Stimulated activated CD8-positive, alpha-beta memory T cell treated with anti-CD3 and anti-CD28 coated beads, Interleukin-4, amount 100 ng/mL, for 1 hour (primary cell): ENCODE measurements around the gene KCNH1.

Experiments used
- DNase-seq, 2 donors: peaks; one replicate each; pipeline ENCODE4 v3.0.0-alpha.2; 2020; ENCODE audit warnings: low read depth in 2 of 2, low spot score in 1 of 2

KCNH1 gene

DNA sequence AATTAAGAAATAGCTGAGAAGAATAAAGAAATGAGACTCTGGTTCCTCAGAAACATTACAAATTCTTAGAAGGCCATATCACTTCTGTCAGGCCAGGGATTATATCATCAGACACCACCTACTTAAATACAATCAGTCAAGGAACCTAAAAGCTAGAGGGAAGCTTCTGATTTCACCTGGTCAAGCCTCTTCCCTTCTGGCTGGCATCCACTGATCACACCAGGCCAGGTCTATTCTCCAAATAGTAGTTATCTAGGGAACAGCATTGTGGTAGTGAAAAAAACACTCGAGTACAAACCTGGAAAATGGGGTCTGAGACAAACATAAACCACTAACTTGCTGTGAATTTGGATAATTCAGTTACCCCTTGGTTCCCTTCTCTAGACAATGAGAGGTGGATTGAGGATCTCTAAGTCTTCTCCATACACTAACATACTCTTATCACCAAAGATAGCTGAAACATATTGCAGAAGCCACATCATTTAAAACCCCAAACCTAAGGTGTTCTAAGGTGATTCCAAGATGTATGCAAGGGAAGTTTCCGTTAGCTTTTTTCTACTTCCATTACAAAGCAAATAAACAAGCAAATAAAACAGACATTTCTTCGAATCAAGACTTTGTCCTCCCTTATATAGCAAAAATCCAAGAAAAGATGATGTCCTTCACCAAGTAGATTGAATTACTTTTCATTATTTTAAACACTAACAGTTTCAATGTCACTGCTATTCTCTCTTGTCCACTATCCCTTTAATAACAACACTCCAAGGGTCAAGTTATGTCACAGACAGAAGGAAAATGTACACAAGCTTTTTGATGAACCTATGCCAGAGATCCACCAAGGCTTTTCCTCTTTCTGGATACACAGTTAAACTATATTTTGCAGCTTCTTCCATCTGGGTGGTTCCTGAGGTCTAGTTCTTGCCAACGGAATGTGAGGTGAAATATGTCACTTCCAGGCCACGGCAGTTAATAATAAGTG, 212.9 kb downstream of the KCNH1 start:
- DNase-seq: no peak

DNA sequence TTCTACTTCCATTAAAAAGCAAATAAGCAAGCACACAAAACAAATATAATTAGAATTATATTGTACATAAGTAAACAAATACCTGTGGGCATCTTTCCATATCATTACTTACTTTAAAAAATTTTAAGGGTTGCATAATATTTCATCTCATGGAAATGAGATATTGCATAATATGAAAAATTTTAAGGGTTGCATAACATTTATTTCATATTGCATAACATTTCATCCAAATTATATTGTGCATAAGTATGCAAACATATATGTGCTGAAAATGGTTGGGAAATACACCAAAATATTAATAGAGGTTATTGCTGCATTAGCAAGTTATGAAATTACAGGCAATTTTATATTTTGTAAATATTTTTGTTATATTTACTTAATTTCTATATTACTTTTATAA, 213.7 kb downstream of the KCNH1 start:
- DNase-seq: no peak

DNA sequence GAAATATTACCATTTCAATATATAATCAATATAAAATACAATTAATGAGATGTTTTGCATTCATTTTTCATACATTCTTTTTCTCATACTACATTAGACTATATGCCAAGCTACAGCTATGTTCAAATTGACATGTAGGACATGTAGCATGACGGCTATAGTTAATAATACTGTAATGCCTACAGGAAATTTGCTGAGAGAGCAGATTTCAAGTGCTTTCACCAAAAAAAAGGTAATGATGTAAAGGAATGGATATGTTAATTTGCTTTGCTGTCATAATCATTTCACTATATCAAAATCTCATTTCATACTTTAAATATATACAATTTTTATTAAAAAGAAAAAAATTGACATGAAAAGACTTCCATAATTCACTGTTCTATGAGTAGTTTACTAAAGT, 215.1 kb downstream of the KCNH1 start:
- DNase-seq: no peak

DNA sequence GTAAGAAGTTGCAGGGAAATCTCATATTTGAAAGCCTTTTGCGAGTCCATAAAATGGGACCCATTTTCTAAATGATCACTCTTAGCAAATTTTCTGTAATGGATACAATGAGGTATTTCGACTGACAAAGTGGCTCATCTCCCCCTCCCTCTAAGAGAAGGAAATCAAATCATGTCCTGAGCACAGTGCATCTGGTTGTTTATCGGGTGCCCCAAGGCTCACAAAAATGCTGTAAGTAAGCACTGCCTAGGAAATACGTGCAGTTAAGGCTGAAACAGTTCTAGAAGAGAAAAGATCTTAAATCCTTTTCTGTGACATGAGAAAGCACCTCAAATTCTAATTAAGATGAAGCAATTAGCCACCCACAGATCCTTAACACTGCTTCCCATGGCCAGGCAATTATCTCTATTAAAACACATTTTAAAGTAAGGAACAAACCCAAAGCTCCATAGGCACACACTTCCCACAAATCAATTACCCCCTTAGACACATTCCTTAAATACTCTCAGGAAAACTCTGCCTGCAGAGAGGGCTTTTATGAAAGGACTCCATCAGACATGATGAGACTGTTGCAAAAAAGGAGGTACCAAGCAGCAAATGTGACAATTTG, 216.3 kb downstream of the KCNH1 start:
- no peak for DNase-seq

DNA sequence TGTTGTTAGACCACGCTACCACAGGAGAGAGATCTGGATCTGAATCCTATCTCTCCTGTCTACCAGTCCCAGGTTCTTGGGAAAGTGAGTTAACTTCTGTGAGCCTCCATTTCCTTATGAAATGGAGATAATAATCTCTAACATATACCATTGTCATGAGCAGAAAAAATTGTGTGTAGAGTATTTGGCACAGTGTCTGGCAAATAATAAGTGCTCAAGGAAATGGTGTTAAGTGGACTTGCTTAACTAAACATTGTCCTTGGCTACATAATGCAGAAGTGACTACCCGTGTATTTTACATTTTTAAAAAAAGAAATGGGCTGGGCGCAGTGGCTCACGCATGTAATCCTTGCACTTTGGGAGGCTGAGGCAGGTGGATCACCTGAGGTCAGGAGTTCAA, 217.4 kb downstream of the KCNH1 start:
- no peak for DNase-seq

DNA sequence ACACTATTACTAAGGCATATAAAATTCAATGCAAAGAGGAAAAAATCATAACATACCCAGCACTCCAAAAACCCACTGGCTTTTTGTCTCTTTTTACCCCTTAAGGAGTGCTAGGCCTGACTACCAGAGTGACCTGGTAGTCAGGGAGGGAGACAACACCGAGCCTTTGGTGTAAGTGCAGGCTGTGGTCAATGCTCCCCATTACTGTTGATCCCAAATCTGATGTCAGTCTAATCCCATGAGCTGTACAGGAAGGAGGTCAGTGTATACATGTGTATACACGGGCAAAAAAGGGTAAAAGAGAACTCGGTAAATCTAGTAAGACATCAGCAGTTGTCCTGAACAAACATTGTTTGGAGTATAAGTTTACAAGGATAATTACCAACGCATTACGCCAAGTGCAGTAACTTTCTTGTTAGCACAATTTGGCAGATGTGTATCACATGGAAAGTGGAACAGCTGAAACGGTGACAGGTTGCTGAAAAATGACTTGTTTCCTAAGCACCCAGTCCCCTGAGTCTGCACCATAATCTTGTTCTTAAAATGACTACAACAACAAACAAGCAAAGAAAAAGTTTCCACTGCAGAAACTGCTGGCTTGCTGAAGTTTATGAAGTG, 217.9 kb downstream of the KCNH1 start:
- no peak for DNase-seq

DNA sequence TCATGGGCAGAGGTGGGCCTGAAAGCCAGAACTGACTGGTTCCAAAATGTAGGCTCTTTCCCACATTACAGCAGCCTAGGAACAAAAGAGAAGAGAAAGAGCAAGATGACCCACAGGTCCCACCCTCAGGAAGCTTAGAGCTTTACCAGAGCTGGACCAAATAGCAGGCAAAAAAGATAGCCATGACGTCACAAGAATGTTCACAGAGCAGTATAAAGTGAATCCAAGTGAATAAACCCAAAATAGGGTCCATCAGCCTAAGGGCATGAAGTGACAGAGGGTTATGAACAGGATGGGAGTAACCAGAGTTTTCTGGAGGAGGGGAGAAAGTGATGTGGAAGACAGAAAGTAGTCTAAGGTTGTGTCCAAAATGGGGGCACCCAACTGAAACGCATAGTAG, 221.2 kb downstream of the KCNH1 start:
- DNase-seq: no peak

DNA sequence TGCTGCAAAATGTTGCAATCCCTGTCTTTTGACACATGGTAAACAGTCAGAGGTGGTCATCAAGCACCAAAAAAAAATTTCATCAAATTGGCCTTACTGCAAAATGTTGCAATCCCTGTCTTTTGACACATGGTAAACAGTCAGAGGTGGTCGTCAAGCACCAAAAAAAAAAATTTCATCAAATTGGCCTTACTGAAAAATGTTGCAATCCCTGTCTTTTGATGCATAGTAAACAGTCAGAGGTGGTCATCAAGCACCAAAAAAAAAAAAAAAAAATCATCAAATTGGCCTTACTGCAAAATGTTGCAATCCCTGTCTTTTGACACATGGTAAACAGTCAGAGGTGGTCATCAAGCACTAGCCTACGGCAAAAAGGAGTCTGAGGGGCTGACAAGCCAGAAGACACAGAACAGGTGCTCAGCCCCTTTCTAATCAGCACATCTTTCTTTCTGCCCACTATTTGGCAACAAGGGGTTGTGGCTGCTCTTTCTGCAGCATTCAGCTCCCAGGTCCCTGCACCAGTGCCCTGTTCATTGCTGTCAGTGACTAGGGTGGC, 223.8 kb downstream of the KCNH1 start:
- no peak for DNase-seq

DNA sequence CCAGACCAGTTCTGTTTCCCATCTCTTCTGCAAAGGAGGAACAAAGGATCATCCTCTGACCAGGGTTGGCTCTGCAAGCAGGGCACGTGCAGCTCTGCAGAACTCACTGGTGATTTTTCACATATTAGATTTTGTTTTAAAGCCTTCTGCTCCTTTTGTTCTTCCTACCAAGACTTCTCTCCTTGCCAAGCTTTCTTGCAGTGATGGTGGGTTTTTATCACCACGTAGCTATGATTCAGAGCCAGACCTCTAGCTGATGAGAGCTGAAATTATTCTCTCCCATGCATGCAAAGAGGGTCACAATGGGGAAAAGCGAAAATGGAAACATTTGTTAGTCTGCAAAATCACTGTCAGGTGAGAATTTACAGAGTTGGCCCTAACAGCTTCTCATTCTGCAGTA, 225.2 kb downstream of the KCNH1 start:
- no peak for DNase-seq

DNA sequence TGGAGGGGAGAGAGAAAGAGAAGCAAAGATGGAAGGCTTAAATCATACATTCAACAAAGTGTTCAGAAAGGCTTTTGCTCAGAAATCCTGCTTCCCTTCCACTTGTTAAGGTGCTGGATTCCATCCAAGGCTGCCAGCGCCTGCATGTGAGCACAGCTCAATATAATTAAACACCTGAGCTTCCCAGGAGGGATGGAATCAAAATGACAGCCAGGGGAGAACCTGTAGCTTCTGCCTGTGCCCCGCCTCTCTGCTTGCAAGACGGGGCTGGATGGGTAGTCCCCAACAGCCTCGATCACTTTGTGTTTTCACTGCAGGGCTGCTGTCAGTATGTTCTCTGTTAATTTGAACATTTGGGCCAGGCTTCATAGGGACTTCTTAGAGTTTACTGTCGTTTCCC, 225.7 kb downstream of the KCNH1 start:
- DNase-seq: no peak

DNA sequence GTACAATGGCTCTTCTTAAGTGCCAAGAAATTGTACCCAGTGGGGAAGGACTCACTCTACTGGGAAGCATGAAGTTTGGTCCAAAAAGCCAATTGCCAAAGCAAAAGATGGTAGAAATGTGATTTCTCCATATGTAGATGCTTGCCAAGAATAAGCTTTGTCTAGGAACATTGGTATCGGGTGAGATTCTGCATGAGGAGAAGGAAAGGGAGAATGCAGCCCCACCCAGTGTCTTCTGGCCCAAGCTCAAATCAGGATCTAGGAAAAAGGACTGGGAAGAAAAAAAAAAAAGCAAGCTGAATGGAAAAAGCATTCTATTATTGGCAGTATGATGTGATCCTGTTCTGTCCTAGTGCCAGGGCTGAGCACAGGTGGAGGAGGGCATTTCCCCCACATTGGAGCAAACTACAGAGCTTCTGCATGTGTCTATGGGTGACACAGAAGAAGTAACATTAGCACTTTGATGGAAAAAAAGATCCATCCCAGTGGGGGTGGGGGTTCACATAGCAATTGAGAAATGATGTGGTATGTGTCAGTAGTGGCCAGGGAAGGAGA, 226.6 kb downstream of the KCNH1 start:
- no peak for DNase-seq

DNA sequence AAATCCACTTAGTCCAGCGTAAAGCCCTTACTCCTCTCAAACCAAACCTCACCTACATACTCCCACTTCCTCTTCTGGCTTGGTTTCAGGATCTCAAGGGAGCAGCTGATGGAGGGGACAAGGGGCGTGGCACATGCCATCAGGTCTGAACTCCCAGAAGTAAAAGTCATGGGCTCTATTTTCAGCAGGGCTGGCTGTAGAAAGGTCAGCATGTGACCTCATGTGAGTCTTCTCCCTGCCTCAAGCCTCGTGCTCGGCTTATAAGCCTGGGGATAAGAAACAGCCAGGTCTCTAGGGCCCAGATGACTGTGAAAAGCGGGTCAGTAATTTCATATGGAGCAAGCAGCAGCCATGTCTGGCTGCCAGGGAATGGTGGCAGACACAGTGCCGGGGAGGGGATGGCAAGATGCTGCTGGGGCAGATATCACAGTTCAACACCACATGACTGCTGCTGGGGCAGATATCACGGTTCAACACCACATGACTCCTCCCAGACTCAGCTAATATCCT, 227.9 kb downstream of the KCNH1 start:
- DNase-seq: no peak

DNA sequence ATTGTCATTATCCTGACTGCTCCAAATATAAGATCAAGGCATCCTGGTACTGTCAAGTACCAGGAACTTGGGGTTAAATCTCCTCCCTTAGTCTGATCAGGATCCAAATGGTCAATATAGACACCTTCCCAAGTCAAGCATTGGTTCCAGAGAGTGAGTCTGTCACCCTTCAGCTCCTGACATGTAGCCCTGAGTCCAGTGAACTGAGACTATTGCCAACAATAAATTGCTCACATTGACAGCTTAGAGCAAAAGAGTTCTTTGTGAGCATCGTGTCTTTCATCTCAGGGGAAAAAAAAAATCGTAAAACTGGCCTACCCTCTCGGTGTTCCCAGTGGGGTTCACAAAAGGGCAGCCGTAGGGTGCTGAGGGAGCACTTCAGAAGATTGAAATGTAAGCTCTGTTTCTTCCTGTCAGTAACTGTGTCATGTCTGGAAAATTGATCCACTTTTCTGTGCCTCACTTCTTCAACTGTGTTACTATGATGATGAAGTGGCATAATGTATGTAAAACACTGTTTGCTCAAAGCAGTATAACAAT, 228.5 kb downstream of the KCNH1 start:
- DNase-seq: no peak

DNA sequence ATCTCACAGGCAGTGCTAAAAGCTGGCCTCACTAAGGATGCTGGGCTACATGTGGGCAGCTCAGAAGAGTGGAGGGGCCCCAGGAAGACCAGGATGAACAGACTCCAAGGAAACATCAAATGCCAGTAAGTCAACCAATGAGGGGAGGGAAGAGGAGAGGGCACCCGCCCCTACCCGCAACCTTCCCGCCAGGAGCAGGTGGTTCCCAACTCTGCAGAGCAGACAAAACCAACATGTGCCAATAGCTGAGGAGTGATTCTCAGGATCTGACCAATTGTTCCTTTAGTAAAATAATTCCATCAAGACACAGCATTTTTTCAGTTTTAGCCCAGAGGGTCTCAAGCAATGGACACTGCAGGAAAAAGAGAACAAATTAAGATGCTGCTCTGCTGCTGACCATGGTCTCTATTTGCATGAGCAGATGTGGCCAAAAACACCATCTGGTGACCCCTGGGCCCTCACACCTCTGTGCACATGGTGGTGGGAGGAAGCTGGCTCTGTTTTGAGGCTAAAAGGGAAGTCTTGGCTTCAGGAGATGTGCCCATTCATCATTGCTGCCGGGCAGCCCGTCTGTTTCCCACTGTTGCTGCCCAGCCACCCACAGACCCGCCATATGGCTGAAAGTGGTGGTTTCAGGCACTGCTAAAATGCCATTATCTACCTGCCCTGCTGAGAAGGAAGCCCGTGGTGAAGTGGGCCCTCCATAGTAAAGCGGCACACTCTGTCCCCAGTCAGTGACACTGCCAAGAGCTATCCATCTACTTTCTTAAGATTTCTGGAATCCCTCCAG, 231.8 kb downstream of the KCNH1 start:
- no peak for DNase-seq

DNA sequence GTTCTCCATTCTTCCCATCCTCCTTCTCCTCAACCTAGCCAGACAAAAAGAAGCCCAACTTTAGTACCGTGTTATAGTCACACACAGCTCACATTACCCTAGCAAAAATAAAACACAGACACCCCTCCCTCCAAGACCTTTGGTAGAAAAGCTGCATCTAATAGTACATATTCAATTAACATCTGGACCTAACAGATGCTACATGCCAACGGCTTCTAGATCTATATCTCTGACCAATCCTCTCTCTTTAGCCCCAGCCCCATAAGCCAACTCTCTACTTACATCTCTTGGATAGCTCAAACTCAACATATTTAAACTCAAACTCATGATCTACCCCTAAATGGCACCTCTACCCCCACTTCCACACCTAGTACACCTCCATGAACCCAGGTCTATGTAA, 233.1 kb downstream of the KCNH1 start:
- DNase-seq: no peak

DNA sequence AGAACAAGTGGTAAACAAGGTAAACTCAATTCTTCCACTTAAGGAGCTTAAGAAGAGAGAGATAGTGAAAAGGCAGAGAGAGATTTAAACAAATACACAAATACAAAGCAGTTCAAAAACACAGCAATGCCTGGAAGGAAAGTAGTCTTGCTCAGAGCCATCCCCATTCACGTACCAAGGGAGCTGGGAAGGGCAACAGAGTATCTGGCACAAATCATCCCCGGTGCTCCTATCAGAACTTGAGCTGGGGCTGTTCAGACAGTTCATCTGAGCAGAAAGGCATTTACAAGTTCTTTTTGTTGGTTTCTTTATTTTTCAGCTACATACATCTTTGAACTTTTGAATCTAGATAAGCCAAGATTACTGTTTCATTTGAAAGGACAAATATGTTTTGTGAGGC, 233.9 kb downstream of the KCNH1 start:
- no peak for DNase-seq

DNA sequence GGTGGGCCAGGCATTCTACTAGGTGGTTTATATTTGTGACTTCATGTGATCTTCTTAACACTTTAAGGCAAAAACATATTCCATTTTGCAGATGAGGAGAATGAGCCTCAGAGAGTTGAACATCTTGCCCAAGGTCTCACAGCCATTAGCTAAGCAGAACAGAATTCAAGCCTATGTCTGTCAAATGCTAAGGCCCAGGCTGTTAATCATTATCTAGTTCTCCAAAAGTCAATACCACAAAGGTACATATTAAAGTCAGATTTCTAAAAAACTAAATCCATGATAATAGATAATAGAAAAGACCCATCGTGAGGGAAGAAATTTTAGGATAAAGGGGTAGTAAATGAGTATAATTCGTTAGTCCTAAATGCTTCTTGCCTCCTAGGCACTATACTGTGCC, 234.3 kb downstream of the KCNH1 start:
- no peak for DNase-seq

DNA sequence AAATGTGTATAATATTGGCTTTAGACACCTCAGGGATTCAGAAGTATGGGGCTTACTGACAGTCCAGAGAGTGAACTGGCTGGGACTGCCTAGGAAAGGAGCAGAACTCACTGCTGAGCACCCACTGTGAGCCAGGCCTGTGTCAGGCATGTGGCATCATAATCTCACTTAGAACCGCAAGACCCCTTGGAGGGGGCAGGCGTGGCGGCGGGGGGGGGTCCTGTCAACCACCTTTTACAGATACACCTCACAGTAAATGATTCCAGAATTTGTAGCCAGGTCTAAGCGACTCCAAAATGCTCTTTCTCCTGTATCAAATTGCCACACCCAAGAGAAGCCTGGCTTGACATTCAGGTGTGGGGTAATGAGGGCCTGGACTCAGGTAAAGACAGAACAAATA, 235.5 kb downstream of the KCNH1 start:
- DNase-seq: no peak

DNA sequence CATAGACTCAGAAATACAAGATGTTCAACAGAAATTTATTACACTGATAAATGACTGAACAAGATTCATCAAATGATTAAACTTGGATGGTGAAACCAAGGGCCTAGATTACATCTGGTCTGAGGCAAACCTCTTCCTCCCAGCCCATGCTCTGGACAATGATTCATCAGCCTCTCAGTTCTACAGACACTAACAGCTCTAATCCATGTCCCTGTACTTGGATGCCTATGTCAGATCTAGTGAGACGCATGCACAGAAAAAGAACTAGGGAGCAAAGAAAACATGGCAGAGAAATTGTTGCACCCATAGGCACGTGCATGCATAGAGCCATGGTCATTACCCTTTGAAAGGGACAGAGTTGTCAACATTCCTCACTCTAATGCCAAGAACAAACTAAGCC, 250.1 kb downstream of the KCNH1 start:
- no peak for DNase-seq
